Naive thymus-derived CD8-positive, alpha-beta T cell (primary cell): ENCODE measurements around the gene YLPM1. TPM values are rescaled to one million over a fixed set of nuclear protein-coding genes. Genes with fewer than 3 reads are reported as not detected.

ENCODE experiments used
- ATAC-seq, 2 donors: fragments of 150-1000 bp; cut with Tn5 transposase in 1 of 2; sonication (Bioruptor Pico), chemical (Tn5 transposase) in 1 of 2; 1 replicate in 1 of 2; 2 replicates in 1 of 2; pipeline ENCODE4 v1.10.0; 2021; ENCODE audit warnings: mild to moderate bottlenecking in 2 of 2, moderate library complexity in 2 of 2
- POLR2A ChIA-PET: fragments of 350-600 bp; sonication (Branson Sonifier 250); formaldehyde crosslinking; loops from one replicate; lab custom pipeline; 2021; ENCODE audit warnings: antibody characterized with exemption; lab: Charles Lee
- DNase-seq, 10 donors: peaks; one replicate each; pipeline versions ENCODE4 v3.0.0 to v3.0.0-alpha.2; 2020 to 2022
- H3K27ac Mint-ChIP-seq, 10 donors: one replicate each; pipeline ENCODE4 v1.8.0; 2020 to 2022; ENCODE audit warnings: mild to moderate bottlenecking in 10 of 10, mixed read lengths in 10 of 10, moderate library complexity in 4 of 10, inconsistent platforms in 1 of 10
- H3K27me3 Mint-ChIP-seq, 5 donors: one replicate each; pipeline ENCODE4 v1.8.0; 2021 to 2022; ENCODE audit warnings: mixed read lengths in 5 of 5
- H3K36me3 Mint-ChIP-seq, 3 donors: one replicate each; pipeline ENCODE4 v1.8.0; 2020 to 2022; ENCODE audit warnings: mixed read lengths in 3 of 3, mild to moderate bottlenecking in 2 of 3, inconsistent platforms in 1 of 3
- H3K4me1 Mint-ChIP-seq, 4 donors: one replicate each; pipeline ENCODE4 v1.8.0; 2021 to 2022; ENCODE audit warnings: mixed read lengths in 4 of 4
- H3K4me3 Mint-ChIP-seq, 10 donors: one replicate each; pipeline ENCODE4 v1.8.0; 2020 to 2022; ENCODE audit warnings: mild to moderate bottlenecking in 10 of 10, mixed read lengths in 10 of 10, moderate library complexity in 6 of 10, inconsistent platforms in 1 of 10
- H3K9me3 Mint-ChIP-seq, 9 donors: one replicate each; pipeline ENCODE4 v1.8.0; 2020 to 2022; ENCODE audit warnings: mixed read lengths in 9 of 9, mild to moderate bottlenecking in 3 of 9, inconsistent platforms in 1 of 9, moderate library complexity in 1 of 9
- polyA plus RNA-seq, 3 donors: library from polyadenylated mRNA; unstranded; fragments of 300-500 nt; fragmentation: Illumina TruSeq; gene quantifications; one replicate each; pipeline ENCODE4 v1.2.3, GENCODE V29; 2021
- total RNA-seq, 8 experiments: library from RNA in 2 of 8; stranded (reverse) in 2 of 8; gene quantifications; one replicate each; pipeline ENCODE4 v1.2.3 and lab custom pipeline; 2021 to 2026

YLPM1 gene
- total and polyA plus RNA-seq, 5 experiments from 2014 or later = 6.5 to 113 (median 23.0) TPM

- H3K27me3 Mint-ChIP-seq = no peaks in the 10 kb centered on the region
- DNase-seq (no peak), ATAC-seq (no peak)
- no peak overlapping the region for H3K4me3 Mint-ChIP-seq
- POLR2A ChIA-PET = interaction anchor here (1.4 to 6.1 kb wide), 3 partner anchors 9 to 43 kb away, joined by 4 to 59 read pairs (median 58); partner anchors contain the start of gene DLST
- H3K4me1 Mint-ChIP-seq = peaks cover 17 to 36% (median 27%) of the 10 kb centered on the region in 4 donors
- no peaks in the 10 kb centered on the region for H3K9me3 Mint-ChIP-seq
- peaks cover 0 to 2% (median 0%) of the 10 kb centered on the region in 3 donors for H3K36me3 Mint-ChIP-seq
- H3K27ac Mint-ChIP-seq = peak overlapping the region in 2 of 10 donors; percentile 37 to 70
Measured at GRCh38 chr14:74863274-74863673, 100.2 kb downstream of the YLPM1 start.

GRCh38 chr14:74864198-74864597, 101.1 kb downstream of the YLPM1 start:
- Mint-ChIP-seq H3K27ac (peak overlapping the region in 1 of 10 donors; percentile 31), H3K36me3 (peaks cover 0 to 2% (median 0%) of the 10 kb centered on the region in 3 donors), H3K9me3 (no peaks in the 10 kb centered on the region), H3K4me3 (no peak overlapping the region), H3K27me3 (no peaks in the 10 kb centered on the region), H3K4me1 (peaks cover 18 to 42% (median 28%) of the 10 kb centered on the region in 4 donors)
- DNase-seq = no peak
- POLR2A ChIA-PET = interaction anchor here (1.4 to 6.1 kb wide), 2 partner anchors 8 to 17 kb away, joined by 4 to 58 read pairs; partner anchors contain the start of gene DLST
- no peak for ATAC-seq

GRCh38 chr14:74865156-74865555, 102.0 kb downstream of the YLPM1 start:
- Mint-ChIP-seq H3K27me3 (no peaks in the 10 kb centered on the region), H3K4me1 (peaks cover 18 to 42% (median 28%) of the 10 kb centered on the region in 4 donors), H3K36me3 (peaks cover 0 to 2% (median 0%) of the 10 kb centered on the region in 3 donors), H3K9me3 (no peaks in the 10 kb centered on the region), H3K4me3 (no peak overlapping the region), H3K27ac (peak overlapping the region in 4 of 10 donors; percentile 38 to 69 (median 48))
- DNase-seq = no peak
- no peak for ATAC-seq
- POLR2A ChIA-PET = interaction anchor here (1.0 kb wide), 1 partner anchor 16 kb away, joined by 8 read pairs; the partner anchor contains the start of gene DLST

- Mint-ChIP-seq H3K27me3 (no peaks in the 10 kb centered on the region), H3K36me3 (peaks cover 0 to 2% (median 0%) of the 10 kb centered on the region in 3 donors), H3K4me1 (peaks cover 18 to 37% (median 27%) of the 10 kb centered on the region in 4 donors), H3K27ac (peak overlapping the region; percentile 59 to 94 (median 88)), H3K9me3 (no peaks in the 10 kb centered on the region), H3K4me3 (peak overlapping the region; percentile 8 to 80 (median 60))
- peak; percentile 31 to 39 for ATAC-seq
- no peak for DNase-seq
- POLR2A ChIA-PET = interaction anchor here (1.1 to 3.5 kb wide), 5 partner anchors 10 to 39 kb away, joined by 4 to 60 read pairs (median 9); partner anchors contain the start of genes DLST and PROX2
Measured at GRCh38 chr14:74866708-74867389, 103.7 kb downstream of the YLPM1 start.

- no peaks in the 10 kb centered on the region for H3K9me3 Mint-ChIP-seq
- H3K4me3 Mint-ChIP-seq = peak overlapping the region; percentile 8 to 80 (median 54)
- POLR2A ChIA-PET = interaction anchor here (0.8 to 3.5 kb wide), 7 partner anchors 10 to 38 kb away, joined by 3 to 60 read pairs (median 5); partner anchors contain the start of genes DLST and PROX2
- peaks cover 18 to 39% (median 28%) of the 10 kb centered on the region in 4 donors for H3K4me1 Mint-ChIP-seq
- peak; percentile 94 to 97 for ATAC-seq
- peak; percentile 26 to 79 (median 32) for DNase-seq
- H3K27me3 Mint-ChIP-seq = no peaks in the 10 kb centered on the region
- H3K36me3 Mint-ChIP-seq = peaks cover 0 to 2% (median 0%) of the 10 kb centered on the region in 3 donors
- peak overlapping the region; percentile 59 to 94 (median 88) for H3K27ac Mint-ChIP-seq
Measured at GRCh38 chr14:74867673-74868072, 104.6 kb downstream of the YLPM1 start.

- POLR2A ChIA-PET = interaction anchor here (1.1 to 3.5 kb wide), 4 partner anchors 8 to 26 kb away, joined by 3 to 60 read pairs (median 15); partner anchors contain the start of genes DLST and PROX2
- H3K27ac Mint-ChIP-seq = peak overlapping the region in 8 of 10 donors; percentile 33 to 90 (median 63)
- no peak for ATAC-seq
- H3K27me3 Mint-ChIP-seq = no peaks in the 10 kb centered on the region
- H3K36me3 Mint-ChIP-seq = peaks cover 0 to 2% (median 0%) of the 10 kb centered on the region in 3 donors
- H3K4me1 Mint-ChIP-seq = peaks cover 20 to 36% (median 27%) of the 10 kb centered on the region in 4 donors
- no peak overlapping the region for H3K4me3 Mint-ChIP-seq
- no peaks in the 10 kb centered on the region for H3K9me3 Mint-ChIP-seq
- no peak for DNase-seq
Measured at GRCh38 chr14:74868739-74869138, 105.6 kb downstream of the YLPM1 start.

- Mint-ChIP-seq H3K27me3 (no peaks in the 10 kb centered on the region), H3K4me3 (no peak overlapping the region), H3K27ac (peak overlapping the region in 2 of 10 donors; percentile 30 to 50), H3K4me1 (peaks cover 26 to 45% (median 36%) of the 10 kb centered on the region in 4 donors), H3K36me3 (no peaks in the 10 kb centered on the region), H3K9me3 (no peaks in the 10 kb centered on the region)
- POLR2A ChIA-PET = interaction anchor here (1.5 to 2.9 kb wide), 3 partner anchors 8 to 14 kb away, joined by 4 to 29 read pairs (median 4); partner anchors contain the start of gene DLST
- no peak for ATAC-seq
- DNase-seq = no peak
Measured at GRCh38 chr14:74871819-74872218, 108.7 kb downstream of the YLPM1 start.

GRCh38 chr14:74875204-74875603, 112.1 kb downstream of the YLPM1 start:
- no peak for DNase-seq
- H3K4me3 Mint-ChIP-seq = peak overlapping the region; percentile 62 to 79 (median 72)
- H3K4me1 Mint-ChIP-seq = peaks cover 21 to 50% (median 35%) of the 10 kb centered on the region in 4 donors
- peak overlapping the region in 9 of 10 donors; percentile 58 to 95 (median 75) for H3K27ac Mint-ChIP-seq
- POLR2A ChIA-PET = interaction anchor here (1.1 to 1.7 kb wide), 3 partner anchors 14 to 39 kb away, joined by 3 to 13 read pairs (median 3); no protein-coding TSS in a partner anchor
- H3K9me3 Mint-ChIP-seq = no peaks in the 10 kb centered on the region
- no peaks in the 10 kb centered on the region for H3K27me3 Mint-ChIP-seq
- no peak for ATAC-seq
- H3K36me3 Mint-ChIP-seq = no peaks in the 10 kb centered on the region

GRCh38 chr14:74875941-74876913, 113.1 kb downstream of the YLPM1 start, which contains the start of gene PROX2:
TSS of gene PROX2 (minus strand) at chr14:74876145. CDS start at chr14:74863834, 12,311 bp downstream.
- DNase-seq (peak in 7 of 10 donors; percentile 14 to 37 (median 22)), ATAC-seq (peak; percentile 72 to 87)
- Mint-ChIP-seq H3K27ac (peak within 1 kb of the TSS; percentile 59 to 95 (median 82)), H3K27me3 (no peaks in the 10 kb centered on the region), H3K36me3 (no peaks in the 10 kb centered on the region), H3K4me1 (peaks cover 25 to 60% (median 42%) of the 10 kb centered on the region in 4 donors), H3K9me3 (no peaks in the 10 kb centered on the region), H3K4me3 (peak within 1 kb of the TSS; percentile 62 to 79 (median 72))
- POLR2A ChIA-PET = interaction anchor here (0.6 to 3.3 kb wide), 6 partner anchors 9 to 40 kb away, joined by 3 to 21 read pairs (median 4); no protein-coding TSS in a partner anchor

- Mint-ChIP-seq H3K27me3 (no peaks in the 10 kb centered on the region), H3K9me3 (no peaks in the 10 kb centered on the region), H3K4me3 (peak overlapping the region in 9 of 10 donors; percentile 11 to 99 (median 55)), H3K36me3 (peaks cover 0 to 12% (median 4%) of the 10 kb centered on the region in 3 donors), H3K4me1 (peaks cover 44 to 75% (median 63%) of the 10 kb centered on the region in 4 donors), H3K27ac (peak overlapping the region; percentile 44 to 98 (median 88))
- ATAC-seq (no peak), DNase-seq (no peak)
- POLR2A ChIA-PET = interaction anchor here (0.5 to 5.4 kb wide), 7 partner anchors 12 to 1933 kb away, joined by 3 to 60 read pairs (median 4); partner anchors contain the start of gene ANGEL1
Measured at GRCh38 chr14:74879427-74880182, 116.5 kb downstream of the YLPM1 start.
